Erythroblast (primary cell): Measurements from ENCODE around the gene NKAIN2.

Experiments used
- DNase-seq, 2 experiments: peaks; one replicate each; lab custom pipeline; 2025; lab: John Stamatoyannopoulos, UW
- GATA1 ChIP-seq: IDR thresholded peaks from 2 replicates; pipeline ENCODE4 v1.6.1; 2011; ENCODE audit warnings: low read depth, mild to moderate bottlenecking, control low read depth, low read length, moderate library complexity
- POLR2A ChIP-seq: IDR thresholded peaks from 2 replicates; pipeline ENCODE4 v1.6.1; 2011; ENCODE audit warnings: mild to moderate bottlenecking, low read length

The NKAIN2 gene

DNA sequence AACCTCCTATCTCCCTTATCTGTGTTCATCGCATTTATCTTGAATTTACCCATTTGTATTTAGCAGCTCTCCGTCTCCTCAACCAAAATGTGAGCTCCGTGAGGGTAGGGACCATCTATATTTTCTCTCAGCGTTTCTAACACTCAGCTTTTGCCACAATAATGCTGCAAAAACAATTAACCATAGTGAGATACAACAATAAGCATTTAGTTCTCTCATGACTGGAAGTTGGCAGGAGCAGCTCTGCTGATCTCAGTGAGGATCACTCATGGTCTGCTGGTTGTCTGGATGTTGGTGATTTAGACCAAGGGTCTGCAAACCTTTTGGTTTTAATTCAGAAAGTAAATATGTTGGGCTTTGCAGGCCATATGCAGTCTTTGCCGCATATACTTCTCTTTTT is 763.7 kb downstream of the NKAIN2 start:
- DNase-seq: no peak
- no peak for TF ChIP-seq POLR2A
- TF ChIP-seq GATA1: no peak

DNA sequence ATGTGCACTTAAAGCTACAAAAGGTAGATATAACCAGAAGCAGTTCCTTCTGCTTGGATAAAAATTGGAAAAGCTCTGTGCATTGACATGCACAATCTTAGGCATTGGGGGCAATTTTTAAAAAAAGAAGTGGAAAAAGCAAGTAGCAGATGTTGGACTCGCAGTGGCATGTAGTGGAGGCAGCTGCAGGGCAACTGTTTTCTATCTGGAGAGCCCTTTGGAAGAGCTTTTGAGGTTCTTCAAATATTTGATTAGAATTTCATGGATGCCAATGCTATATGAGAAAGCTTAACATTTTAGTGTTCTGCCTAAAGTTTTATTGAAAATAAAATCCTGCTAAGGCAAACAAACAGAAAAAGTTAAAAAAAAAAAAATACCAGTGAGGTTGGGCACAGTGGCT is 770.3 kb downstream of the NKAIN2 start:
- no peak for DNase-seq
- TF ChIP-seq GATA1 (no peak), POLR2A (no peak)

DNA sequence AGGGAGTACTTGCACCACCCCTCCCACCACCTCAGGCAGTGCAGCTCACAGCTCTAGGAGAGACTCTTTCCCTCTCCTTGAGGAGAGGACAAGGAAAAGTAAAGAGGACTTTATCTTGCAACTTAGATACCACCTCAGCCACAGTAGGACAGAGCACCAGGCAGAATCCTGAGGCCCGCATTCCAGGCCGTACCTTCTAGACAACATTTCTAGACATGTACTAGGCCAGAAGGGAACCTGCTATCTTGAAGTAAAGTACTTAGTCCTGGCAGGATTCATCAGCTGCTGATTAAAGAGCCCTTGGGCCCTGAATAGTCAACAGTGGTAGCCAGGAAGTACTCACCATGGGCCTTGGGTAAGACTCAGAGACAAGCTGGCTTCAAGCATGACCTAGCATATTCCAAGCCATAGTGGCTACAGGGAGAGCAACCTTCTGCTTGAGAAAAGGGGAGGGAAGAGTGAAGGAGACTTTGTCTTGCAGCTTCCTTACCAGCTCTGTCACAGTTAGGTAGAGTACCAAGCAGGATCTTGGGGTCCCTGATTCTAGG is 774.1 kb downstream of the NKAIN2 start:
- TF ChIP-seq POLR2A (no peak), GATA1 (no peak)
- DNase-seq: no peak

DNA sequence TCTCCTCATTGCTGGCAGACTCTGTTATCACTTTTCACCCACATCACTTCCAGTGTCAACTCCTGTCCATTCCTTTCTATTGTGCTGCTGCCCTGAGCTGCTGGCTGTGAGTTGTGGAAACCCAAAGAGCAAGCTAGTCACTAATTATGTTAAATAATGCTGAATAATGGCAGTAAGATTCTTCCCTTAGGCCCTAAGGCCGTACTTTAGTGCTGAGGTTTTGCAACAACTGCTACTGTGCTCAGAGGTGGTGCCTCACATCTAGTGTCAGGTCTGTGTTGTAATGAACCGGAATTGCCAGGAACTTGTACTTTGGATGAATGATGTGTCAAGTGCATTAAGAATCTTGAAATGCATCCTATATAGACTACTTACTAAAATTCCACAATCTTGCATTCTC is 786.3 kb downstream of the NKAIN2 start:
- TF ChIP-seq GATA1 (no peak), POLR2A (no peak)
- no peak for DNase-seq

DNA sequence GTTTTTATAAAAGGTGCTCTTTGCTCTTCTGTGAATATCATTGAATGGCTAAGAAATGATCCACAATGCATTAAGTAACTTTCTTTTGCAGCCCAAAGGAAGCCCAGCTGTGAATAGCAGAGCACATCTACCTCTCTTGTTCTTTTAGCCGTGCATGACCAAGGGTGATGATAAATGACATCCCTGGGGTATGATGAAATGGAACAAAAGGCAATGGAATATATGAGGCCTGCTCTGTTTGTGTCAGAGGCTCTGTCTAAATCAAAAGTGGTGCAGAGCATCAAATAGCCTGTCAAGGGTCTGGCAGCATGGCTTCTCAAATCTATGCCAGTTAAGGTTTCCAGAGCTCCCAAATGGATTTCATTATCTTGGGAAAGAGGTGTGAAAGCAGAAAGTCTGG is 796.0 kb downstream of the NKAIN2 start:
- DNase-seq: no peak
- no peak for TF ChIP-seq GATA1
- no peak for TF ChIP-seq POLR2A

DNA sequence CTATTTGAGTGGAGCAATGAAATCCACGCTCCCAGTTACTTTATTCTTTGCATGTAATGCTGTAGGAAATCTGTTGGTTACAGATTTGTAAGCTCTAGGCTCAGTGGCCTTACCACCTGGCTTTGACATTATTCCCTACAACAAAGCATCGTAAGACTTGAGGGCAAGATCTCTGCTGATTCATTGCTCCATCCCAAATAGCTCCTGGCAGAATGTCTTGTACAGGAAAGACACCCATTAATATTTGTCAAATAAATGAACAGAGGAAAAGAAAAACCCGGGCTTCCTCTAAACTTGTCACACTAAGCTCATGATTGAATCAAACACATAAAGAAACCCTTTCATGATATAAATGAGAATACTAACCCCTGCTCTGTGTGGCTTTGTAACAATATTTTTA is 801.1 kb downstream of the NKAIN2 start:
- no peak for DNase-seq
- no peak for TF ChIP-seq POLR2A
- no peak for TF ChIP-seq GATA1

DNA sequence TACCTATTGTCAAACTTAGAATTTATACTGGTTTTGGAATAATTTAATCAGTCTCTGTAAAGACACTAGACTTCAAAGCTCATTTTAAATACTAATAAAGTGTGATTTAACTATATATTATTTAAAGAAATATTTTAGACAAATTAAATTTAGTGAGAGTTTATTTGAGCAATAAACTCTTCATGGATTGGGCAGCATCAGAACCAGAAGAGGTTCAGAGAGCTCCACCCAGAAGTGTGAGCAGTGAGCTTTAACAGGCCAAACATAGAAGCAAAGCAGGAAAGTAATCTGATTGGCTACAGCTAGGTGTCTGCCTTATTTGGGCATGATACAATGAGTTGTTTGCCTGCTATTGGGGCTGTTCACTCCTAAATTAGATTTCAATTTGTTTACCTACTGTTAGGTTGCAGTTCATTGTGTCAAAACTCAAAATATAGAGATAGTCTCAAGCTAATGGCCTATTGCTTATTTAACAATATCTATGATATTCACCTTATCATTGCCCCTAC is 803.5 kb downstream of the NKAIN2 start:
- TF ChIP-seq POLR2A: no peak
- TF ChIP-seq GATA1: no peak
- no peak for DNase-seq

DNA sequence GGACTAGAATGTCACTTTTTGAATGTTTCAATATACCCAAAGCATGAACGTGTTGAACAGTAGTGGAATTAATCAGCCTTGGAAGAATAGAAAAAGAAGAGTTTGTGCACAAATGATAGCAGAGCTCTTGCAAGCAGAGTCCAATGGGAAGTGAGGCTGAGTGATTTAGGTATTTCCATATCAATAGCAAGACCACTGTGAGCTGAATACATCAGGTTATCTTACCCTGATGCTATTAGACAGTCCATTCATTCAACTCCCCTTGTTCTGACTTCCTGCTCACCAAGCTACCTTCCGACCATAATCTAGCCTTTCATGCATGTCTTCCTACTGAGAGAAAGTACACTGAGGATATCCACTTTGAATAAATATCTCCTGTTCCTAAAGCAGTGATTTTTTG is 809.4 kb downstream of the NKAIN2 start:
- TF ChIP-seq POLR2A (no peak), GATA1 (no peak)
- DNase-seq: no peak

DNA sequence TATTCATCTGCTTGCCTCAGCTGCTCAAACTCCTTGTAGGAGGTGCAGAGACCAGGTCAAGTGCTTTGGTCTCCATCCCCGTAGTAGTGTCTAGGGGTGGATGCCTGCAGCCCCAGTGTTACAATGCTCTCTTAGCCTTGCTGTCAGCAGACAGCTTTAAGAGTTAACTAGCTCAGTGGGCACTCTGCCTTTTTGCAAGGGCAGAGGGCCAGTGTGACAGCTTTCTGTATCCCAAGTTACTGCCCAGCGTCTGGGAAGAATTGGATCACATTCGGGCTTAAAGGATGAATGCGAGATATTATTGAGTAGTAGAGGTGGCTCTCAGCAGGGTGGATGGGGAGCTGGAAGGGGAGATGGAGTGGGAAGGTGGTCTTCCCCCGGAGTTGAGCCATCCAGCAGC is 818.7 kb downstream of the NKAIN2 start:
- no peak for DNase-seq
- no peak for TF ChIP-seq GATA1
- TF ChIP-seq POLR2A: no peak

DNA sequence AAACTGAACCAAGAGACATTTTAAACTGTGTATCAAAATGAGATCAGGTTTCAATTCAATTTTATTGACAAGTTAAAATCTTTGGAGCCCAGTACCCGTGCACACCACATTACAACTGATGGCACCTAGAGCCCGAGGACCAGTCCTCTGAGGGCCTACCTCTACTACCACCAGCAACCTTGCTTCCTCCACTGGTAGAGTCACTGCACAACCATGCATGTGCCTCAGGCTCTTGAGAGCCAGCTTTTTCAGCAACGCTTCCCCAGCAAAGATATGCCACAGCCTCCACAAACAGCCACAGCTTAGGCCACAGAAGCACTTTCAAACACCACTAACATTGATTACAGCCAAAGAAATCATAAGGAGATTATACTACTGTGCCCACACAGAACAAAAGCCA is 830.0 kb downstream of the NKAIN2 start:
- TF ChIP-seq GATA1: no peak
- DNase-seq: no peak

DNA sequence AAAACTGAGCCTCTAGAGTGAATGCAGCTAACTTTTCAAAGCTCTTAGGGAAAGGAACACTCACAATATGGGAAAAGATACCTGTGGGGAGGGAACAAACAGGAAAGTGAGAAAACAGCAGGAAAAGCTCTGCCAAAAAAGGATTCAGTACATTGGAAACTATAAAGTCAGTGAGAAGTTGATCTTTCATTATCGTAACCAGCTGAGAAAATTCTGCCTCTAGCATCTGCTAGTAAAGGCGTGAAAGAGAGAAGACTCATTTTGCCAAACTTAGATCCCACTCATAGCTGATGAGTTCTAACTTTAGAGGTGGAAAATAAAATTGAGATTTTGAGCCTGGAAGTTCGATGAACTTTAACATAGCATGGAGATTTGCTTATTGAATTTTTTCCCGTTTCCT is 836.8 kb downstream of the NKAIN2 start:
- DNase-seq: no peak
- TF ChIP-seq GATA1 (no peak), POLR2A (no peak)

DNA sequence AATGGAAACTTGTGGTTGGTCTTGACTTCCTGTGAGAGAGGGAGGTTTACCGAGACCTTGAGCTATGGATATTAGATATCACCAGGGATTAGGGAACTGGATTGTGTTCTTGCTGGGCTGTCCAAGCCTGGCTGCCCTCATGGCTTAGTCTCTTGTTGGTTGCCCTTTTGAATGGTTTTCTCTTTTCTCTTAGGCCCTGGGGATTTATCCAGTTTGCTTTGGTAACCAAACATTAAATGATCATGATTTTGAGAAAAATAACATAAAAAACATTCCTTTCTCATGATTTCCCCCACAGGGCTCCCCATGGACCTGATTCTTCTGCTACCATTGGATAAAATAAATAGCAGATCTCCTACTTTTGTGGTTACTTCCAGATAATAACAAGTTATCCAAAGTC is 852.2 kb downstream of the NKAIN2 start:
- no peak for DNase-seq

DNA sequence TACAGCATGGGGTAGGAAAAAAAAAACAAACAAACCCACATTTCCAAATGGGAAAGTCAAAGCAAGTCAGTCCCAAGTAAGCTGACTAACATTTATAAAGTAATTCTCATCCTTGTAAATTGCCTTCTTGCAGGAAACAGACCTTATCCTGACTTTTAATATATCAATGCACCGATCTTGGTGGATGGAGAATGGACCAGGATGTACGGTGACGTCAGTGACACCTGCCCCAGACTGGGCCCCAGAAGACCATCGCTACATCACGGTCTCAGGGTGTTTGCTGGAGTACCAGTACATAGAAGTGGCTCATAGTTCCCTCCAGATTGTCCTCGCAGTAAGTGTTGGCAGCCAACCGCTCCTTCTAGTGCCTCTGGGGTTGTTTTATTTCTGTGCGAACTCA is 854.4 kb downstream of the NKAIN2 start:
- no peak for DNase-seq
- no peak for TF ChIP-seq POLR2A
- no peak for TF ChIP-seq GATA1

More for the DNA sequence above, 852.2 kb downstream of the NKAIN2 start:
- no peak for TF ChIP-seq GATA1
- TF ChIP-seq POLR2A: no peak

DNA sequence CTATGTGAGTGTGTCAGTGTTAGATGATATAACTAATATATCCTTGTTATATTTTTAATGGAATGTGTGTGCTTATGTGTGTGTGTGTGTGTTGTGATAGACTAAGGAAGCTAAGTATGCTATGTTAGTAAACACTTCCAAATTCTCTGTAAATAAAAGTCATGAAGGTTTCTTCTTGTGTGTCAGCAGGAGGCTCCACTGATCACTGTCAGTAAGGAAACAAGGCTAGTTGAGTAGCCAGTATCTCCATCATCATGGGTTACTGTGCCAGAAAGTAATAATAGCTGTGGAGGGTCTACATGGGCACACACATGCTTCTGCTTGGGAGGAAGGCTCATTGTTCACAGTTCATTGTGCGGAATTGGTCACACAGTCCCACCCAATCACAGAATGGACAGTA is 855.8 kb downstream of the NKAIN2 start:
- TF ChIP-seq POLR2A (no peak), GATA1 (no peak)
- DNase-seq: no peak

DNA sequence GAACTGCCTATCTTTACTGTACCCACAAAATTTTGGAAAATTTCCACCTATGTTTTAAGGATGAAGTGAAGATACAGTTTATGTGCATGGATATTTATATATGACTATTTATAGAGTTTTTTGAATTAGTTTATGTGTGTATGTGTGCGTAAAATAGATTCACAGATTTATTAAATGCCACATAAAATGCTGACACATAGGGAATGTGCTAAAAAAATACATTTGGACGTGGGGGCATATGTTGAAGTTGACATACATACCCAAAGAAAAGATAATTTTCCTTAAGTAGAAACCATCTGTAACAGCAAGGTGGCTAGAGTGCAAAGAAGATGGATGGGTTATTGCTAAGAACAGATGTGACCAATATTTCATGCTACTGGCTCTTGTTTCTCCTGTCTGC is 856.5 kb downstream of the NKAIN2 start:
- no peak for TF ChIP-seq GATA1
- TF ChIP-seq POLR2A: no peak
- DNase-seq: no peak
